Thyroid gland (tissue), 4 donors: ENCODE data around the gene ACVRL1.

Experiments
- CTCF ChIP-seq, 6 experiments: fragments of 200-600 bp in 3 of 6; fragments of 450-650 bp in 3 of 6; sonication (generic) in 3 of 6; IDR thresholded peaks; one replicate each; pipeline ENCODE4 v1.5.1; 2016 to 2019; ENCODE audit warnings: antibody characterized with exemption in 6 of 6, mild to moderate bottlenecking in 2 of 6, inconsistent platforms in 1 of 6, moderate library complexity in 1 of 6
- POLR2A ChIP-seq, 2 donors: fragments of 450-650 bp; IDR thresholded peaks; one replicate each; pipeline ENCODE4 v1.6.1; 2017; ENCODE audit warnings: antibody characterized with exemption in 2 of 2, mild to moderate bottlenecking in 2 of 2, moderate library complexity in 1 of 2

GRCh38 chr12:51915951-51916350, 8.6 kb downstream of the ACVRL1 start:
- TF ChIP-seq CTCF (IDR thresholded peaks at IDR 0.05) = no peak
- no peak for TF ChIP-seq POLR2A (IDR thresholded peaks at IDR 0.05)
